Urinary bladder (tissue), 4 donors: ENCODE results near the gene RAB11FIP5. TPM values are rescaled to one million over a fixed set of nuclear protein-coding genes. Genes with fewer than 3 reads are reported as not detected.

Experiments used
- DNase-seq: peaks from one replicate; pipeline ENCODE4 v3.0.0-alpha.2; 2015; ENCODE audit errors: extremely low spot score
- H3K27ac ChIP-seq: one replicate; pipeline ENCODE4 v1.5.1; 2013; ENCODE audit warnings: low read depth, mild to moderate bottlenecking, moderate library complexity
- H3K36me3 ChIP-seq: one replicate; pipeline ENCODE4 v1.6.1; 2013; ENCODE audit warnings: mild to moderate bottlenecking, moderate library complexity; ENCODE audit not compliant: insufficient read depth
- H3K4me1 ChIP-seq: one replicate; pipeline ENCODE4 v1.6.1; 2013; ENCODE audit warnings: mild to moderate bottlenecking, moderate library complexity; ENCODE audit not compliant: insufficient read depth
- H3K4me3 ChIP-seq: one replicate; pipeline ENCODE4 v1.5.1; 2013; ENCODE audit warnings: low read depth, low read length
- WGBS: extraction: QIAGEN DNeasy Blood & Tissue Kit; methylation state at CpG from one replicate; pipeline ENCODE4 v1.1.7; 2013; 5-methylcytosine and 5-hydroxymethylcytosine counted together
- polyA plus RNA-seq: library from polyadenylated mRNA; stranded (reverse); fragments of 200-250 nt; gene quantifications from one replicate; pipeline ENCODE4 v1.2.3, GENCODE V29; 2013
- total RNA-seq: library from RNA; depleted of rRNA; stranded (reverse); fragments of >200 nt; gene quantifications from one replicate; pipeline ENCODE4 v1.2.3, GENCODE V29; 2014
- donor health status: healthy with polysubstance abuse.
- donor health status: healthy.

Gene RAB11FIP5
- total and polyA plus RNA-seq, 2 donors: 13.4 to 22.6 TPM

DNA sequence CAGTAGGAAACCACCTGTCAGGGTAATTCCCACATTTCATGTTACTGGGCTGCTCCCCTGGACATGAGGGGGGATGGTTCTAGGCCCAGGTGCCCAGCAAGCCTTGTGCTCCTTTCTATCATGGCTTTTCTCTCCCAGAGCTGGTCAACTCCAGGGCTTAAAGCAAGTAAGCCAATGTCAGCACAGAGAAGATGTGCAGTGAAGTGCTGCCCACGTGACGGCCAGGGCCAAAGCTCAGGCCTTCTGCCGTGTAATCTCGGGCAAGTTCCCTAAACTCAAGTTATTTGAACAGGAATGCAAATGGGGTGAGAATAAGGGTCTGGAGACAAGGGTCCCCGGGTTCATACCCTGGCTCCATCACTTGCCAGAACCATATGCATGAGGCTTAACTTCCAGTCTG, 57.8 kb downstream of the RAB11FIP5 start:
- no peak for DNase-seq
- Histone ChIP-seq H3K27ac (no peak overlapping the region), H3K4me1 (no peaks in the 10 kb centered on the region), H3K4me3 (no peak overlapping the region), H3K36me3 (no peaks in the 10 kb centered on the region)
- 79% methylated on average over 5 of the region's 5 CpGs for WGBS

GRCh38 chr2:73053316-73054114, 59.2 kb downstream of the RAB11FIP5 start:
- H3K4me1 ChIP-seq: no peaks in the 10 kb centered on the region
- no peaks in the 10 kb centered on the region for H3K36me3 ChIP-seq
- no peak overlapping the region for H3K27ac ChIP-seq
- no peak for DNase-seq
- 56% methylated on average over 6 of the region's 6 CpGs for WGBS
- H3K4me3 ChIP-seq: no peak overlapping the region

- Histone ChIP-seq H3K36me3 (no peaks in the 10 kb centered on the region), H3K4me1 (no peaks in the 10 kb centered on the region), H3K4me3 (no peak overlapping the region), H3K27ac (no peak overlapping the region)
- WGBS: 88% methylated on average over 6 of the region's 6 CpGs
- DNase-seq: no peak
These were observed 62.6 kb downstream of the RAB11FIP5 start for GRCh38 chr2:73050121-73050545.

GRCh38 chr2:73043929-73044832, 68.6 kb downstream of the RAB11FIP5 start:
- H3K27ac ChIP-seq: no peak overlapping the region
- WGBS: 84% methylated on average over 12 of the region's 12 CpGs
- H3K36me3 ChIP-seq: no peaks in the 10 kb centered on the region
- DNase-seq: no peak
- H3K4me3 ChIP-seq: no peak overlapping the region
- H3K4me1 ChIP-seq: no peaks in the 10 kb centered on the region

DNA sequence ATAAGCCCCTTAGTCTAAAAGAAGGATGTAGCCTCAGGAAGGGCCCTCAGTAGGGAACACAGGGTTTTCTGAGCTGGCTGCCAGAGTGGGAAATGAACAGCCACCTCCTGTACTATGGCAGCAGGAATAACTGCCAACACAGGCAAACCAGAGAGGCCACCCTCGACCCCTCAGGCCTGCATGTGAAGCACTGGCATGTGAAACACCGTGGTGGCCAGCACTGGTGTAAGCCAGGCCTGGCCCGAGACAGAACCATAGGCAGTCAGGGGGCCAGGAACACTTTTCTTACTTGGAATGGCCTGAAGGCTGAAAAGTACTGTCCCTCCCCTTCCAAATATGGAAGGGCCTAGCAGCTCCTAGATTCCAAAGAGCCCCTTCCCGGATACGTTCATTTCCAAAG, 69.5 kb downstream of the RAB11FIP5 start:
- DNase-seq: no peak
- Histone ChIP-seq H3K27ac (no peak overlapping the region), H3K4me3 (no peak overlapping the region), H3K4me1 (no peaks in the 10 kb centered on the region), H3K36me3 (no peaks in the 10 kb centered on the region)
- WGBS: 80% methylated on average over 5 of the region's 5 CpGs

GRCh38 chr2:73037947-73038585, 74.7 kb downstream of the RAB11FIP5 start:
- Histone ChIP-seq H3K27ac (no peak overlapping the region), H3K4me3 (no peak overlapping the region), H3K4me1 (no peaks in the 10 kb centered on the region), H3K36me3 (no peaks in the 10 kb centered on the region)
- WGBS: 90% methylated on average over 6 of the region's 6 CpGs
- no peak for DNase-seq

- H3K36me3 ChIP-seq: no peaks in the 10 kb centered on the region
- no peak for DNase-seq
- WGBS: 91% methylated on average over 11 of the region's 11 CpGs
- H3K27ac ChIP-seq: no peak overlapping the region
- H3K4me1 ChIP-seq: no peaks in the 10 kb centered on the region
- H3K4me3 ChIP-seq: no peak overlapping the region
These were observed 76.0 kb downstream of the RAB11FIP5 start for GRCh38 chr2:73036766-73037165.

- 88% methylated on average over 6 of the region's 6 CpGs for WGBS
These were observed 76.6 kb downstream of the RAB11FIP5 start for GRCh38 chr2:73035899-73036711.

DNA sequence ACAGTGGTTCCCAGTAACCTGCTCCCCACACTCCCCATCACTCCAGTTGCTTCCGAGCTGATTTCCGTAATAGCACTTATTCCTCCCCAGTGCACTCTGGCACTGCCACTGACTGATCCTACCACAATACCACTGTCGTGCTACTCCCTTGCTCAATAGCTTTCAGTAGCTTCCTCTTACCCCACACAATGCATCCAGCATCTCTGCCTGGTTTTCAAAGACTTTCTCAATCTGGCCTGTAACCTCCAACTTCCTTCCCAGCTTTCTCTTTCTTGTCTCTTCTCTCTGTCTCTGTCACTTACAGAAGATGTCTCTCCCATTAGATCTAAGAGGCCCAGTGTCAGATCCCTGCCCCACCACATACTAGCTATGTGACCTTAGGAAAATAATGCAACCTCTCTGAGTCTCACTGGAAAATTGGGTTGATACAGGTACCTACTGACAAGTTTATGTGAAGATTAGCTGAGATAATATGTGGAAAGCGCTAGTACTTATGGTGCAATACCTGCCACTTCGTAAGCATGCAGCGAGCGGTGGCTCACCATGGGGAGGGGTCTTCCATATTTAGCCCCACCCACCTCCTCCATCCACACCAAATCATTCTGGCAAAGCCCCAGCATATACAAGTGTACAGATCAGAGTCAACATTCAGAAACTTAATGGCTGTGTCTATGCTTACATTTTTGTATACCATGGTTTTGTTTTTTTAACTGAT, 77.9 kb downstream of the RAB11FIP5 start:
- no peak overlapping the region for H3K27ac ChIP-seq
- 91% methylated on average over 7 of the region's 7 CpGs for WGBS
- no peaks in the 10 kb centered on the region for H3K36me3 ChIP-seq
- no peak overlapping the region for H3K4me3 ChIP-seq
- no peaks in the 10 kb centered on the region for H3K4me1 ChIP-seq
- DNase-seq: no peak

More at GRCh38 chr2:73035899-73036711, 76.6 kb downstream of the RAB11FIP5 start:
- H3K36me3 ChIP-seq: no peaks in the 10 kb centered on the region
- no peak overlapping the region for H3K27ac ChIP-seq
- DNase-seq: no peak
- no peak overlapping the region for H3K4me3 ChIP-seq
- no peaks in the 10 kb centered on the region for H3K4me1 ChIP-seq

GRCh38 chr2:73033766-73034381, 78.9 kb downstream of the RAB11FIP5 start:
- Histone ChIP-seq H3K36me3 (no peaks in the 10 kb centered on the region), H3K4me3 (no peak overlapping the region), H3K4me1 (no peaks in the 10 kb centered on the region), H3K27ac (no peak overlapping the region)
- WGBS: 90% methylated on average over 5 of the region's 5 CpGs
- no peak for DNase-seq

DNA sequence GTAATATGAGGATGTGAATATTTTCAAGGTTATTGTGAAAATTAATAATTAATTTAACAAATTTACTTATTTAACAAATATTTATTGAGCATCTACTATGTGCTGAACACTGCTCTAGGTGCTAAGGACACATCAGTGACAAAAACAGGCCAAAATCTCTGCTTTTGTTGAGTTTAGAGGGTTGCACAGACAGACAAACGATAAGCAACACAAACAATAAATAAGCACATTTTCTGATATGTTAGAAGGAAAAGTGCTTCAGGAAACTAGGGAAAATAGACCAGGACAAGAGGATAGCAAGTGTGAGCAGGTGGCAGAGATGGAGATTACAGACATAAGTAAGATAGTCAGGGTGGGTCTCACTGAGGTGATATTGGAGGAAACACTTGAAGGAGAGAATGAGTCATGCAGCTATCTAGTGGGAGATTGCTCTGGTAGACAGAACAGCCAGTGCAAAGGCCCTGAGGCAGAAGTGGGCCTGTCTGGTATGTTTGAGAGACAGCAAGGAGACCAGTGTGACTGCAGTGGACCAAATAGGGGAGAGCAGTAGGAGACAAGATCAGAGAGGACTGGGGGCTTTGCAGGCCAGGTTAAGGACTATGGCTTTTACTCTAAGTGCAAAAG, 79.5 kb downstream of the RAB11FIP5 start:
- DNase-seq: no peak
- 92% methylated on average over 1 of the region's 1 CpG for WGBS
- no peaks in the 10 kb centered on the region for H3K36me3 ChIP-seq
- no peak overlapping the region for H3K4me3 ChIP-seq
- no peaks in the 10 kb centered on the region for H3K4me1 ChIP-seq
- H3K27ac ChIP-seq: no peak overlapping the region

DNA sequence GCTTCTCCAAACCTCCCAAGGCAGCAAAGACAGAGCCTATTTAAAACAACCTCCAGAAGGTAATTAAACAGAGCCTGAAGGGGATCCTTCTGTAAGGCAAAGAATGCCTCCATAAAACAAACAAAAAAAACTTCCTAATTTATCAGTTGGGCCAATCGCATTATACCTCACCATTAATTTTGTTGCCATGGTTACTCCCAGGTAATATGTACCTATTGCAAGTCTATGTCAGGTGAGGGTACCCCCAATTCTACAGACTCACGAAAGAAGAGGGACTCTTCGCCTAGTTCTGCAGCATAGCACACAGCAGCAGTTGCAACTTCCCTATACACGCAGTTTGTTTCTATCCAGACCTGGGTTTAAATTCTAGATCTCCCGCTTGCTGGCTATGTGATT, 80.0 kb downstream of the RAB11FIP5 start:
- 92% methylated on average over 5 of the region's 5 CpGs for WGBS
- Histone ChIP-seq H3K4me1 (no peaks in the 10 kb centered on the region), H3K36me3 (no peaks in the 10 kb centered on the region), H3K4me3 (no peak overlapping the region), H3K27ac (no peak overlapping the region)
- no peak for DNase-seq
